GM23338 (cell line): ENCODE results near the gene YWHAE. TPM values are rescaled to one million over a fixed set of nuclear protein-coding genes. Genes with fewer than 3 reads are reported as not detected.
"Not testable (repeated sequence)": the region's sequence is repeated elsewhere in the genome, so short reads cannot be mapped to it uniquely, and the experiment has no call there.

Source experiments
- ATAC-seq: fragments of 200-7000 bp; cut with Tn5 transposase; 3 replicates; pipeline ENCODE4 v1.9.1; 2020
- DNase-seq: peaks from one replicate; pipeline ENCODE4 v3.0.0-alpha.2; 2015; ENCODE audit warnings: low spot score
- H2AFZ ChIP-seq: fragments of 200-600 bp; sonication (generic); 2 replicates; pipeline ENCODE4 v1.8.0; 2016; ENCODE audit warnings: antibody characterized with exemption, mild to moderate bottlenecking, moderate library complexity
- H3F3A ChIP-seq: fragments of 200-600 bp; sonication (generic); replicated peaks from 2 replicates; pipeline ENCODE4 v1.8.0; 2017; ENCODE audit warnings: antibody characterized with exemption, mixed run types, low read depth
- H3K27ac ChIP-seq: fragments of 200-600 bp; sonication (generic); 2 replicates; pipeline ENCODE4 v1.6.1; 2016; ENCODE audit warnings: low read depth
- H3K27me3 ChIP-seq: fragments of 200-600 bp; sonication (generic); 2 replicates; pipeline ENCODE4 v1.8.0; 2016; ENCODE audit warnings: mild to moderate bottlenecking, mixed run types, moderate library complexity; ENCODE audit not compliant: insufficient read depth
- H3K36me3 ChIP-seq: fragments of 200-600 bp; sonication (generic); 2 replicates; pipeline ENCODE4 v1.8.0; 2016; ENCODE audit warnings: mild to moderate bottlenecking; ENCODE audit not compliant: insufficient read depth
- H3K4me1 ChIP-seq: fragments of 200-600 bp; sonication (generic); 2 replicates; pipeline ENCODE4 v1.8.0; 2016; ENCODE audit warnings: mild to moderate bottlenecking, moderate library complexity; ENCODE audit not compliant: insufficient read depth
- H3K4me2 ChIP-seq: fragments of 200-600 bp; sonication (generic); 2 replicates; pipeline ENCODE4 v1.7.1; 2017; ENCODE audit warnings: mixed run types
- H3K4me3 ChIP-seq: fragments of 200-600 bp; sonication (generic); 2 replicates; pipeline ENCODE4 v1.6.1; 2016; ENCODE audit warnings: mixed run types
- H3K79me2 ChIP-seq: fragments of 200-600 bp; sonication (generic); replicated peaks from 2 replicates; pipeline ENCODE4 v1.8.0; 2017; ENCODE audit warnings: mild to moderate bottlenecking; ENCODE audit not compliant: insufficient read depth
- H3K9me2 ChIP-seq: fragments of 200-600 bp; sonication (generic); 2 replicates; pipeline ENCODE4 v1.8.0; 2017; ENCODE audit not compliant: insufficient read depth
- H4K20me1 ChIP-seq: fragments of 200-600 bp; sonication (generic); replicated peaks from 2 replicates; pipeline ENCODE4 v1.8.0; 2017; ENCODE audit warnings: mild to moderate bottlenecking; ENCODE audit not compliant: insufficient read depth
- H3K27ac Mint-ChIP-seq: 2 replicates; pipeline ENCODE4 v1.8.0; 2020; ENCODE audit warnings: inconsistent platforms, mild to moderate bottlenecking, moderate library complexity, mixed read lengths
- H3K27me3 Mint-ChIP-seq: 3 replicates; pipeline ENCODE4 v1.8.0; 2022; ENCODE audit warnings: low read depth, mild to moderate bottlenecking, moderate library complexity, mixed read lengths, inconsistent platforms; ENCODE audit not compliant: insufficient read depth, poor library complexity
- H3K36me3 Mint-ChIP-seq: 3 replicates; pipeline ENCODE4 v1.8.0; 2021; ENCODE audit warnings: low read depth, mild to moderate bottlenecking, inconsistent platforms, moderate library complexity, mixed read lengths
- H3K4me1 Mint-ChIP-seq: 3 replicates; pipeline ENCODE4 v1.8.0; 2020; ENCODE audit warnings: mild to moderate bottlenecking, inconsistent platforms, mixed read lengths
- H3K4me3 Mint-ChIP-seq: 3 replicates; pipeline ENCODE4 v1.8.0; 2021; ENCODE audit warnings: moderate library complexity, mild to moderate bottlenecking, inconsistent platforms, mixed read lengths
- H3K9me3 Mint-ChIP-seq: 3 replicates; pipeline ENCODE4 v1.8.0; 2020; ENCODE audit warnings: moderate library complexity, mild to moderate bottlenecking, inconsistent platforms, mixed read lengths
- EZH2 ChIP-seq: fragments of 200-600 bp; sonication (generic); IDR thresholded peaks from one replicate; pipeline ENCODE4 v1.8.0; 2017; ENCODE audit warnings: antibody characterized with exemption, mild to moderate bottlenecking, low read depth; ENCODE audit not compliant: unreplicated experiment
- EZH2phosphoT487 ChIP-seq: fragments of 200-600 bp; sonication (generic); IDR thresholded peaks from one replicate; pipeline ENCODE4 v1.8.1; 2018; ENCODE audit warnings: antibody characterized with exemption; ENCODE audit not compliant: unreplicated experiment
- ZNF331 ChIP-seq: fragments of 250-450 bp; sonication (Bioruptor Pico); IDR thresholded peaks from 2 replicates; pipeline ENCODE4 v1.5.0; 2020; ENCODE audit warnings: low read depth, mild to moderate bottlenecking, moderate library complexity
- polyA plus RNA-seq: library from polyadenylated mRNA; unstranded; fragments of >200 nt; fragmentation: Nextera tagmentation; extraction: Ambion mirVana; gene quantifications from 2 replicates; pipeline ENCODE4 v1.2.1, GENCODE V29; 2016
- total RNA-seq: library from RNA; depleted of rRNA; stranded (reverse); fragments of >200 nt; shearing (Covaris generic); gene quantifications from 2 replicates; pipeline ENCODE4 v1.2.3, GENCODE V29; 2014
- TF ChIP-seq, protein P1 (sequence below): IDR thresholded peaks from one replicate; pipeline ENCODE4 v1.6.1; 2018; ENCODE audit warnings: antibody characterized with exemption; ENCODE audit not compliant: unreplicated experiment
- TF ChIP-seq, protein P2 (sequence below), 2 experiments: fragments of 200-600 bp in 1 of 2; sonication (generic) in 1 of 2; conservative IDR thresholded peaks; 2 replicates each; pipeline versions ENCODE4 v1.5.1 to v1.6.1; 2016 to 2017; ENCODE audit warnings: antibody characterized with exemption in 2 of 2, low read depth in 2 of 2, mild to moderate bottlenecking in 2 of 2, moderate library complexity in 1 of 2

YWHAE gene
- total and polyA plus RNA-seq, 2 experiments from 2014 or later = 1,251 to 1,283 TPM

DNA sequence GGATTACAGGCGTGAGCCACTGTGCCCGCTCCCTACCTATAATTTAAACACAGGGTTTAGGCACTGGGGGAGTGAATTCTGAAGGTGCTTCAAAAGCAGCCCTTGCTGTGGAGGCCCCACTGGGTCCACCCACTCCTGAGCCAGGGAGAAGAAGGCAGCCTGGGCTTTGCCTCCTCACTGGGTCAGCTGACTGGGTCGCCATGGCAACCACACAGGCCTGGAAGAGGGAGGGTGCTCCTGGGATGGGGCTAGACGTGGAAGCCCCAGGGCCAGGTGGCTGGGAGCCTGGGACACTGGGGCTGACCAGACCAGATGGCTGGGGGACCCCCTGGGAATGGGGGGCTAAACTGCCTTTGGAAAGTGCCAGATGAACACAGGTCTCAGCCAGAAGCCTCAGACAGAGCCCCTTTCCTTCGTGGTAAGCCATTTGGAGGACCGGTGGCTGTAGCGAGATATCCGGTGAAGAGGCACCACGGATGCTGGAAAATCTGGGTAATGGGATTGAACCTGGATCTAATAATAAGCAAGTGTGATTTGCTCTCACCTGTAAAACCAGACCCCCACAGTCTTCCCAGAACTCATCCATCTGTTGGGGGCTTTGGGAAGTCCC, 87.7 kb downstream of the YWHAE start (continued):
- TF ChIP-seq, protein P1, sequence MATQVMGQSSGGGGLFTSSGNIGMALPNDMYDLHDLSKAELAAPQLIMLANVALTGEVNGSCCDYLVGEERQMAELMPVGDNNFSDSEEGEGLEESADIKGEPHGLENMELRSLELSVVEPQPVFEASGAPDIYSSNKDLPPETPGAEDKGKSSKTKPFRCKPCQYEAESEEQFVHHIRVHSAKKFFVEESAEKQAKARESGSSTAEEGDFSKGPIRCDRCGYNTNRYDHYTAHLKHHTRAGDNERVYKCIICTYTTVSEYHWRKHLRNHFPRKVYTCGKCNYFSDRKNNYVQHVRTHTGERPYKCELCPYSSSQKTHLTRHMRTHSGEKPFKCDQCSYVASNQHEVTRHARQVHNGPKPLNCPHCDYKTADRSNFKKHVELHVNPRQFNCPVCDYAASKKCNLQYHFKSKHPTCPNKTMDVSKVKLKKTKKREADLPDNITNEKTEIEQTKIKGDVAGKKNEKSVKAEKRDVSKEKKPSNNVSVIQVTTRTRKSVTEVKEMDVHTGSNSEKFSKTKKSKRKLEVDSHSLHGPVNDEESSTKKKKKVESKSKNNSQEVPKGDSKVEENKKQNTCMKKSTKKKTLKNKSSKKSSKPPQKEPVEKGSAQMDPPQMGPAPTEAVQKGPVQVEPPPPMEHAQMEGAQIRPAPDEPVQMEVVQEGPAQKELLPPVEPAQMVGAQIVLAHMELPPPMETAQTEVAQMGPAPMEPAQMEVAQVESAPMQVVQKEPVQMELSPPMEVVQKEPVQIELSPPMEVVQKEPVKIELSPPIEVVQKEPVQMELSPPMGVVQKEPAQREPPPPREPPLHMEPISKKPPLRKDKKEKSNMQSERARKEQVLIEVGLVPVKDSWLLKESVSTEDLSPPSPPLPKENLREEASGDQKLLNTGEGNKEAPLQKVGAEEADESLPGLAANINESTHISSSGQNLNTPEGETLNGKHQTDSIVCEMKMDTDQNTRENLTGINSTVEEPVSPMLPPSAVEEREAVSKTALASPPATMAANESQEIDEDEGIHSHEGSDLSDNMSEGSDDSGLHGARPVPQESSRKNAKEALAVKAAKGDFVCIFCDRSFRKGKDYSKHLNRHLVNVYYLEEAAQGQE = no peak
- no peak for TF ChIP-seq EZH2phosphoT487
- no peak for TF ChIP-seq EZH2

GRCh38 chr17:1307829-1308228, 92.2 kb downstream of the YWHAE start:
- not testable (repeated sequence) for H3K27me3 Mint-ChIP-seq, H3K79me2 ChIP-seq, H3K9me2 ChIP-seq, H3K4me3 Mint-ChIP-seq, H3K27me3 ChIP-seq, H2AFZ ChIP-seq, H3K36me3 ChIP-seq, H3K36me3 Mint-ChIP-seq, H3K9me3 Mint-ChIP-seq, H3F3A ChIP-seq, DNase-seq, H3K4me3 ChIP-seq, H3K27ac Mint-ChIP-seq, ATAC-seq, H4K20me1 ChIP-seq, H3K27ac ChIP-seq, H3K4me1 Mint-ChIP-seq, H3K4me2 ChIP-seq, H3K4me1 ChIP-seq

DNA sequence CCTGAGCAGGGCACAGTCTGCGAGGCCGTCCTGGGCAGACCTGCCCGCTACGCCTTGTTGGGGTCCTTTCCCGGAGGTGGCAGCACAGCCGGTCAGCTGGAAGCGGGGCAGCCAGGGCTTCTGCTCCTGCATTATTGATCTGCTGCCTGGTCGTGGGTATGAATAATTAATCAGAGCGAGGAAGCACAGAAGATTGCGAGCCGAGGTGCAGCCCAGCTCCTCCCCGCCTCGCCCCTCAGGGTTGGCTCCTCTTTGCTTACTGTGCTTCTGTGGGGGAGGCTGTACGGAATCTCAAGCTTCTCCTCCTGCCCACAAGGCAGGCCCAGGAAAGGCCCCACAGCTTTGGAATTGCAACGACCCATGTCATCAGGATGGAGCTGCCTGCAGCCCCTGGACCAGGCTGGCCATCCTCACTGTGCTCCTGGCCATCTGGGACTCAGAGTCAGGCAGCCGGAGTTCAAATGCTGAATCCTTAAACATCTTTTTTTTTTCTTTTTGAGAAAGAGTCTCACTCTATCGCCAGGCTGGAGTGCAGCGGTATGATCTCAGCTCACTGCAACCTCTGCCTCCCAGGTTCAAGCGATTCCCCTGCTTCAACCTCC, 95.0 kb downstream of the YWHAE start:
- no peak overlapping the region for H3K27ac ChIP-seq
- H4K20me1 ChIP-seq = no peaks in the 10 kb centered on the region
- Mint-ChIP-seq H3K36me3 (no peaks in the 10 kb centered on the region), H3K4me3 (no peak overlapping the region), H3K27me3 (peaks cover 3% of the 10 kb centered on the region), H3K27ac (no peak overlapping the region), H3K4me1 (no peaks in the 10 kb centered on the region; the same call in 2 of the 3 replicates), H3K9me3 (no peaks in the 10 kb centered on the region)
- no peaks in the 10 kb centered on the region for H3F3A ChIP-seq
- ATAC-seq (no peak), DNase-seq (no peak)
- TF ChIP-seq, protein P2, sequence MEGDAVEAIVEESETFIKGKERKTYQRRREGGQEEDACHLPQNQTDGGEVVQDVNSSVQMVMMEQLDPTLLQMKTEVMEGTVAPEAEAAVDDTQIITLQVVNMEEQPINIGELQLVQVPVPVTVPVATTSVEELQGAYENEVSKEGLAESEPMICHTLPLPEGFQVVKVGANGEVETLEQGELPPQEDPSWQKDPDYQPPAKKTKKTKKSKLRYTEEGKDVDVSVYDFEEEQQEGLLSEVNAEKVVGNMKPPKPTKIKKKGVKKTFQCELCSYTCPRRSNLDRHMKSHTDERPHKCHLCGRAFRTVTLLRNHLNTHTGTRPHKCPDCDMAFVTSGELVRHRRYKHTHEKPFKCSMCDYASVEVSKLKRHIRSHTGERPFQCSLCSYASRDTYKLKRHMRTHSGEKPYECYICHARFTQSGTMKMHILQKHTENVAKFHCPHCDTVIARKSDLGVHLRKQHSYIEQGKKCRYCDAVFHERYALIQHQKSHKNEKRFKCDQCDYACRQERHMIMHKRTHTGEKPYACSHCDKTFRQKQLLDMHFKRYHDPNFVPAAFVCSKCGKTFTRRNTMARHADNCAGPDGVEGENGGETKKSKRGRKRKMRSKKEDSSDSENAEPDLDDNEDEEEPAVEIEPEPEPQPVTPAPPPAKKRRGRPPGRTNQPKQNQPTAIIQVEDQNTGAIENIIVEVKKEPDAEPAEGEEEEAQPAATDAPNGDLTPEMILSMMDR (conservative IDR thresholded peaks at IDR 0.05; ENCODE audit: low read depth in 2 of 2) = no peak
- no peak for TF ChIP-seq ZNF331 (CRISPR knock-in tag)
- no peaks in the 10 kb centered on the region for H3K9me2 ChIP-seq
- H3K36me3 ChIP-seq = no peaks in the 10 kb centered on the region
- H3K79me2 ChIP-seq = no peaks in the 10 kb centered on the region
- no peak overlapping the region for H3K4me3 ChIP-seq
- no peaks in the 10 kb centered on the region for H3K4me1 ChIP-seq
- H2AFZ ChIP-seq = no peak overlapping the region
- no peak overlapping the region for H3K4me2 ChIP-seq
- H3K27me3 ChIP-seq = no peaks in the 10 kb centered on the region
